Naive B cell (primary cell): ENCODE data around the gene RAB31. TPM values are rescaled to one million over a fixed set of nuclear protein-coding genes. Genes with fewer than 3 reads are reported as not detected.

Experiments
- ATAC-seq, 2 donors: fragments of 150-1000 bp; cut with Tn5 transposase; 2 replicates each; pipeline ENCODE4 v1.10.0; 2021; ENCODE audit warnings: low read depth in 2 of 2, mild to moderate bottlenecking in 2 of 2, moderate library complexity in 2 of 2
- DNase-seq: peaks from one replicate; pipeline ENCODE4 v3.0.0; 2022
- H3K27ac Mint-ChIP-seq, 6 donors: one replicate each; pipeline ENCODE4 v1.8.0; 2020 to 2022; ENCODE audit warnings: mild to moderate bottlenecking in 6 of 6, mixed read lengths in 6 of 6, moderate library complexity in 5 of 6, inconsistent platforms in 2 of 6
- H3K27me3 Mint-ChIP-seq, 3 donors: one replicate each; pipeline ENCODE4 v1.8.0; 2021 to 2022; ENCODE audit warnings: mixed read lengths in 3 of 3, mild to moderate bottlenecking in 1 of 3
- H3K36me3 Mint-ChIP-seq, 2 donors: one replicate each; pipeline ENCODE4 v1.8.0; 2020 to 2022; ENCODE audit warnings: mixed read lengths in 2 of 2, inconsistent platforms in 1 of 2, mild to moderate bottlenecking in 1 of 2
- H3K4me1 Mint-ChIP-seq, 3 donors: one replicate each; pipeline ENCODE4 v1.8.0; 2020 to 2022; ENCODE audit warnings: mixed read lengths in 3 of 3, inconsistent platforms in 1 of 3, mild to moderate bottlenecking in 1 of 3, moderate library complexity in 1 of 3
- H3K4me3 Mint-ChIP-seq, 8 donors: one replicate each; pipeline ENCODE4 v1.8.0; 2020 to 2022; ENCODE audit warnings: mild to moderate bottlenecking in 8 of 8, mixed read lengths in 8 of 8, moderate library complexity in 8 of 8, inconsistent platforms in 2 of 8
- H3K9me3 Mint-ChIP-seq, 7 donors: one replicate each; pipeline ENCODE4 v1.8.0; 2020 to 2022; ENCODE audit warnings: mixed read lengths in 7 of 7, mild to moderate bottlenecking in 5 of 7, inconsistent platforms in 2 of 7, moderate library complexity in 1 of 7
- polyA plus RNA-seq, 6 donors: library from polyadenylated mRNA; unstranded; fragments of 300-500 nt; fragmentation: Illumina TruSeq; gene quantifications; one replicate each; pipeline ENCODE4 v1.2.3, GENCODE V29; 2021; ENCODE audit warnings: low read depth in 6 of 6

RAB31 gene
- polyA plus RNA-seq, 6 donors from 2014 or later: 20.7 to 66.5 (median 38.6) TPM

GRCh38 chr18:9753846-9754245 lies 45.7 kb downstream of the RAB31 start:
- Mint-ChIP-seq H3K4me1 (peaks cover 0 to 30% (median 0%) of the 10 kb centered on the region in 3 donors), H3K27me3 (peaks cover 0 to 16% (median 0%) of the 10 kb centered on the region in 3 donors), H3K36me3 (no peaks in the 10 kb centered on the region), H3K4me3 (no peak overlapping the region), H3K27ac (no peak overlapping the region), H3K9me3 (no peaks in the 10 kb centered on the region)
- peak in 1 of 2 donors; percentile 34 for ATAC-seq
- no peak for DNase-seq

DNA sequence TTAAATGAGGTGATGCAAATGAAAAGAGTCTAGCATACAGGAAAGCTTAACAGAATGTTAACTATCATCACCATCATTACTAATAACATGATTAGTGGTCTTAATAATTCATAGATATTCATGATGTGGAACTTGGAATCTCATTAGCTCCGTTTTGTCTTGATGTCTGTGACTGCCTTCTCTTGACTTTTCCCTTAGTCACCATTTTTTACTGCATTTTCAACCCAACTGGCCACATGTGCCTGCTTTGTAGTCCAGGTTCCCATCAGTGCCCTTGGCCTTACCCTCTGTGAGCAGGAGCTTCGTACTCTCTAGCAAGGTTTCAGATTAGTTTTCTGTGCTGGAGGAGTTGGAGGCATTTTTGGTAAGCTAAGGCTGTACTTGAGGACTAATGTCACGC lies 47.0 kb downstream of the RAB31 start:
- Mint-ChIP-seq H3K9me3 (no peaks in the 10 kb centered on the region), H3K4me1 (peaks cover 0 to 30% (median 0%) of the 10 kb centered on the region in 3 donors), H3K27me3 (peaks cover 0 to 20% (median 0%) of the 10 kb centered on the region in 3 donors), H3K36me3 (peaks cover 0 to 4% of the 10 kb centered on the region in 2 donors), H3K27ac (peak overlapping the region in 1 of 6 donors; percentile 54), H3K4me3 (no peak overlapping the region)
- no peak for ATAC-seq
- no peak for DNase-seq

GRCh38 chr18:9755615-9756014 lies 47.5 kb downstream of the RAB31 start:
- ATAC-seq: no peak
- no peak overlapping the region for H3K4me3 Mint-ChIP-seq
- H3K36me3 Mint-ChIP-seq: peaks cover 0 to 4% of the 10 kb centered on the region in 2 donors
- H3K4me1 Mint-ChIP-seq: peaks cover 0 to 30% (median 0%) of the 10 kb centered on the region in 3 donors
- no peak overlapping the region for H3K27ac Mint-ChIP-seq
- peaks cover 0 to 20% (median 0%) of the 10 kb centered on the region in 3 donors for H3K27me3 Mint-ChIP-seq
- no peaks in the 10 kb centered on the region for H3K9me3 Mint-ChIP-seq
- no peak for DNase-seq

- DNase-seq: no peak
- H3K4me1 Mint-ChIP-seq: peaks cover 0 to 29% (median 0%) of the 10 kb centered on the region in 3 donors
- no peak overlapping the region for H3K4me3 Mint-ChIP-seq
- H3K36me3 Mint-ChIP-seq: peaks cover 0 to 4% of the 10 kb centered on the region in 2 donors
- no peak for ATAC-seq
- peaks cover 0 to 20% (median 0%) of the 10 kb centered on the region in 3 donors for H3K27me3 Mint-ChIP-seq
- H3K9me3 Mint-ChIP-seq: no peaks in the 10 kb centered on the region
- H3K27ac Mint-ChIP-seq: no peak overlapping the region
Measured at GRCh38 chr18:9756271-9756932, 48.3 kb downstream of the RAB31 start.

DNA sequence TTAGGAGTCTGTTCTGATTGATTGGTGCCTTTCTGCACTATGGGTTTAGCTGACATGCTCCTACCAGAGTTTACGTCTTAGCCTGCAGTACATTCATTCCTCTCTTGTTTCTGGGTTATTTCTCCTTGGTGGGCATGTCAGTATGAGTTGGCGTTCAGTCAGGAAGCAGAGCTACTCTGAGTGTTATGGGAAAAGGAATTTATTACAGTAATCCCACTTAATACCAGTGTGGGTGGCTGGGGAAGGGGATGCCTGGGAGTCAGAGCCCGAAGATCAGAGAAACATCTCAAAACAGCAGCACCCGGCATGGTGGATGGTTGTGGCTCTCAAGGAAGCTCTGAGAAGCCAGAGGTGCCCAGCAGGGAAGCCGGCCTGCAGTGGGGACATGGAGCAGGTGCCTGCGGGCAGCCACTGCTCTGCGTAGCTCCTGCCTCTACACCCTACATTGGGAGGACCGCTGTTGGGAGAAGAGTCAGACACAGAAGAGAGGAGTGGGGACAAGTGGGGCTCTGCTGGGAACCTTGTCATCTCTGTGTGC lies 48.9 kb downstream of the RAB31 start:
- H3K4me3 Mint-ChIP-seq: no peak overlapping the region
- no peaks in the 10 kb centered on the region for H3K9me3 Mint-ChIP-seq
- H3K27me3 Mint-ChIP-seq: peaks cover 0 to 20% (median 0%) of the 10 kb centered on the region in 3 donors
- ATAC-seq: no peak
- H3K36me3 Mint-ChIP-seq: peaks cover 0 to 4% of the 10 kb centered on the region in 2 donors
- peaks cover 0 to 29% (median 0%) of the 10 kb centered on the region in 3 donors for H3K4me1 Mint-ChIP-seq
- DNase-seq: no peak
- H3K27ac Mint-ChIP-seq: no peak overlapping the region

DNA sequence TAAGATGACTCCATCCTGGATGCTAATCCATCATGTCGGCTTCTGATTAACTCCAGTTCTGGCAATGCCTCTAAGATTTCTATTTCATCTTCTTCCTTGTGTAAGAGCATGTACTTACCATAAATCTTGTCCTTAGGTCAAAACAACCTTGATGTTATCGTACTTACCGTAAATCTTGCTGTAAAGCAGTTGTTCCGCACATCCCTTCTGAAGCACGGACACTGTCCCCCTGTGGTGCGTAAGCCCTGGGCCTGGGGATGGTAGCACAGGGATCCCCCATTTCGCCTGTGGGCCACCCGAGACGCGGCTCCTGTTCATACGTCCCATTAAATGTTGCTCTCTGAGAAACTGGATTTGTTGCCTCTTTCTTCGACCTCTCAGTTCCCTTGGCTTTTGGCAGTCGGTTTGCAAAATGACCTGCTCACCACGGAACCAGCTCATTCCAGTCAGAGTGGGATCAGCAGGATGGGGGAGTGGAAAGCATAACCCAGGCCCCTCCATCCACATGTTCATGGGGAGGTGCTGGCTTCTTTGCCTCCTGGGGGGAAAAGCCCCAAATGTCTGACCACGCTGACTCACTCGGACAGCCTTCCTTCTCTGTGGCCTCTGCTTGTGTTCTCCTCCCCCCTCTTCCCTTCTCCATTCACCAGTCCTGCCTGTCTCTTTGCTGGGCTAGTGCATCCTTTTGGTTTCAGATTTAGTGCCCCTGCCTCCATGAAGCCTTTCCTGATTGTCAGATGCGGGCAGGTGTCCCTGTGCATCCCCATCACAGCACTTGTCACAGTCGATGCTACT lies 49.9 kb downstream of the RAB31 start:
- H3K9me3 Mint-ChIP-seq: peaks cover 0 to 5% (median 0%) of the 10 kb centered on the region in 7 donors
- DNase-seq (no peak), ATAC-seq (no peak)
- H3K4me1 Mint-ChIP-seq: peaks cover 0 to 29% (median 0%) of the 10 kb centered on the region in 3 donors
- no peak overlapping the region for H3K27ac Mint-ChIP-seq
- H3K27me3 Mint-ChIP-seq: peaks cover 0 to 20% (median 0%) of the 10 kb centered on the region in 3 donors
- peaks cover 0 to 4% of the 10 kb centered on the region in 2 donors for H3K36me3 Mint-ChIP-seq
- no peak overlapping the region for H3K4me3 Mint-ChIP-seq

- Mint-ChIP-seq H3K27me3 (peaks cover 0 to 20% (median 0%) of the 10 kb centered on the region in 3 donors), H3K9me3 (peaks cover 0 to 5% (median 0%) of the 10 kb centered on the region in 7 donors), H3K4me3 (no peak overlapping the region), H3K4me1 (peaks cover 0 to 24% (median 0%) of the 10 kb centered on the region in 3 donors), H3K27ac (no peak overlapping the region), H3K36me3 (peaks cover 0 to 4% of the 10 kb centered on the region in 2 donors)
- no peak for DNase-seq
- no peak for ATAC-seq
Measured at GRCh38 chr18:9758624-9759075, 50.5 kb downstream of the RAB31 start.

DNA sequence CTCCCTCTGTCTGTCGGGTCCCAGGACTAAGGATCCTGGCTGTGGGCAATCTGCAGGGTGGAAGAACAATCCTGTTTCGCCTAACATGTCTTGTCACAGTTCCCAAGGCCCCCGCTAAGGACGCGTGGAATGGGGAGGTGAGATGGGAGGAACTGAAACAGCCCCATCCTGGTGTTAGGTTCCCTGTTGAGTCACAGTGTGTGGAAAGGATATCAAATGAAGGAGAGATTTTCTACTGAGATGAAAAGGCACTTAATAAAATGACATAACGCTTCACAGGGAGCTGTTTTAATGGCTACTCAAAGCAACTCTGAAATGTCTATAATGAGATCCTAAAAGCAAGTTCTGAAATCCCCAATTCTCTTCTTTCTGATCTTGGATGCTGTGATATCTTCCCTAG lies 52.5 kb downstream of the RAB31 start:
- peaks cover 0 to 5% (median 0%) of the 10 kb centered on the region in 7 donors for H3K9me3 Mint-ChIP-seq
- no peak overlapping the region for H3K27ac Mint-ChIP-seq
- peaks cover 0 to 7% (median 2%) of the 10 kb centered on the region in 3 donors for H3K4me1 Mint-ChIP-seq
- peaks cover 0 to 20% (median 0%) of the 10 kb centered on the region in 3 donors for H3K27me3 Mint-ChIP-seq
- H3K4me3 Mint-ChIP-seq: no peak overlapping the region
- peaks cover 0 to 4% of the 10 kb centered on the region in 2 donors for H3K36me3 Mint-ChIP-seq
- DNase-seq (no peak), ATAC-seq (no peak)

GRCh38 chr18:9762526-9762925 lies 54.4 kb downstream of the RAB31 start:
- Mint-ChIP-seq H3K4me3 (peak overlapping the region in 1 of 8 donors; percentile 9), H3K4me1 (peaks cover 0 to 3% (median 0%) of the 10 kb centered on the region in 3 donors), H3K27me3 (peaks cover 0 to 13% (median 0%) of the 10 kb centered on the region in 3 donors), H3K9me3 (peaks cover 0 to 7% (median 0%) of the 10 kb centered on the region in 7 donors), H3K36me3 (peaks cover 0 to 8% of the 10 kb centered on the region in 2 donors), H3K27ac (no peak overlapping the region)
- DNase-seq: no peak
- no peak for ATAC-seq

GRCh38 chr18:9763157-9763556 lies 55.1 kb downstream of the RAB31 start:
- no peak for ATAC-seq
- H3K36me3 Mint-ChIP-seq: peaks cover 0 to 10% of the 10 kb centered on the region in 2 donors
- no peak overlapping the region for H3K27ac Mint-ChIP-seq
- H3K4me1 Mint-ChIP-seq: peaks cover 0 to 3% (median 0%) of the 10 kb centered on the region in 3 donors
- peaks cover 0 to 7% (median 0%) of the 10 kb centered on the region in 7 donors for H3K9me3 Mint-ChIP-seq
- no peak overlapping the region for H3K4me3 Mint-ChIP-seq
- H3K27me3 Mint-ChIP-seq: peaks cover 0 to 10% (median 0%) of the 10 kb centered on the region in 3 donors
- DNase-seq: no peak

DNA sequence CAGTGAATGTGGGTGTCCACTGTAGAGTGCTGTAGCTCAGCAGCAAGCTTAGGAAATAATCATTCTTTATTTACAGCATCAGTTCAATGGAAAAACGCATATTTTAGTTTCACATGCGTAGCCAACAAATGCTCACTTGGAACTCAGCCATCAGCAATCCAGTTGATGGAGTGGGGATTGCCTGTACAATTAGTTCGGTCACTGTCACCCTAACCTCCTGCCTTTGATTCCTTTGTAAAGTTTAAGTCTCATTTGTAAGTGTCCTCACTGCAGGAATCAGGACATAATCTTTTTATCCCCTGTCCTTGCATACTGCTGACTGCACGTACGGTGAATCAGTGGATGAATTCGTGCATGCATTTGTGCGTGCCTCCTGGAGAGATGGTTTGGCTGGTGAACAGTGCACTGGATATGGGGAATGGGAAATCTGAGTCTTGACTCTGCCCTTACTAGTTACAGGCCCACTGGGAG lies 55.9 kb downstream of the RAB31 start:
- DNase-seq (no peak), ATAC-seq (no peak)
- Mint-ChIP-seq H3K27me3 (peaks cover 0 to 2% (median 0%) of the 10 kb centered on the region in 3 donors), H3K27ac (no peak overlapping the region), H3K4me3 (no peak overlapping the region), H3K36me3 (peaks cover 0 to 13% of the 10 kb centered on the region in 2 donors), H3K9me3 (peaks cover 0 to 7% (median 0%) of the 10 kb centered on the region in 7 donors), H3K4me1 (peaks cover 0 to 3% (median 0%) of the 10 kb centered on the region in 3 donors)

DNA sequence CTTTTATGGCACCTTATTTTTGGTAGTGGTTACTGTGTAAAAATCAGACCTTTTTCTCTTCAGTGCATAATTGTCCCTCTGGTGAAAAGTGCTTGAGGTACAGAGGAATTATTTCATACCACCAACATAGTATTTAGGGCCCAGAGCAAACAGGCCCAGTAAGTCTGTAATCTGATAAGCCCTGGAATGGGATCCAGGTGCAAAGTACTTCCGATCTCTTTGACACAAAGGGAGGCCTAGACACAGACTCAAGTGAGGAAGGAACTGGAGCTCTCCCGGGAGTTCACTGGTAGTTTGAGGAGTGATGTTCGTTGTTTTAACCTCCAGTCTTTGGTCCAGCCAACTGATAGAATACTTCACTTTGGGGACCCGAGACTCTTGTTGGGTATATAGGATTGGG lies 57.4 kb downstream of the RAB31 start:
- Mint-ChIP-seq H3K27ac (peak overlapping the region in 1 of 6 donors; percentile 76), H3K4me1 (peaks cover 0 to 5% (median 3%) of the 10 kb centered on the region in 3 donors), H3K36me3 (peaks cover 0 to 10% of the 10 kb centered on the region in 2 donors)

GRCh38 chr18:9766076-9766481 lies 58.0 kb downstream of the RAB31 start:
- ATAC-seq (no peak), DNase-seq (no peak)
- peaks cover 0 to 10% of the 10 kb centered on the region in 2 donors for H3K36me3 Mint-ChIP-seq
- peaks cover 0 to 7% (median 0%) of the 10 kb centered on the region in 7 donors for H3K9me3 Mint-ChIP-seq
- no peak overlapping the region for H3K27ac Mint-ChIP-seq
- no peak overlapping the region for H3K4me3 Mint-ChIP-seq
- H3K27me3 Mint-ChIP-seq: no peaks in the 10 kb centered on the region
- peaks cover 0 to 10% (median 3%) of the 10 kb centered on the region in 3 donors for H3K4me1 Mint-ChIP-seq

More for the DNA sequence above, 57.4 kb downstream of the RAB31 start:
- H3K9me3 Mint-ChIP-seq: peaks cover 0 to 7% (median 0%) of the 10 kb centered on the region in 7 donors
- no peaks in the 10 kb centered on the region for H3K27me3 Mint-ChIP-seq
- H3K4me3 Mint-ChIP-seq: no peak overlapping the region
- no peak for DNase-seq
- ATAC-seq: no peak
